Measurements from ENCODE around the gene GTF3C1.

Gene GTF3C1

DNA sequence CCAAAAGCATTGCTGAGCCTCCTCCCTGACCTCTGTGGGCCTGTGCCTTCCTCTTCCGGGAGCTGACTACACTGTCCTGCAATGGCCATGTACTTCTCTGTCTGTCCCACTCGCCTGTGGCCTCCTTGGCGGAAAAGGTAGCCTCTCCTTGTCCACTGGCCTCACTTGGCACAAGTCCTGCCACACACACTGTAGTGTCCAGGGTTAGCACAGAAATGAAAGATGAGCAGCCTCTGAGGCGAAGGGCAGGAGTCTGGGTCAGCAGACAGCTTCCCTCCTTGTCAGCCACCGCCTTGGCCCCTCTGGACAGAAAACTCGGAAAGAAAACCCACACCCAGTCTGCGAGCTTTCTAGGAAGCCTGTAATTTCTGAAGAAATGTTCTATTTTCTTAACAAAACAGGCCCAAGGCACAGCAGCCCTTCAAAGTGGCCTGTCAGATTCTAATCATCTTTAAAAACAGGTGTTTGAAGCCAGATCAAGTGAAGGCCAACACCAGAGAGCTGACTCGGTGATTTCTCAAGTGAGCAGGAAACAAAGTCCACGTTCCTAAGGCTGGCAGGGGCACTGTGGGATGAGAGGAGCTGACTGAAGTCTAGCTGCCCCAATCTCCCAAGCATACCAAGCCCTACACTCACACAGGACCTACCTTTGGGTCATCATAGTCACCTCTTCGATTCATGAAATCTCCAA is 67.2 kb downstream of the GTF3C1 start:
- H3K27ac ChIP-seq (ENCODE audit: low read depth, low read length): no peak overlapping the region
- peaks cover 16 to 95% (median 86%) of the 10 kb centered on the region in 5 donors for H3K36me3 ChIP-seq (ENCODE audit: control insufficient read depth in 5 of 5, insufficient read depth in 5 of 5, low read length in 5 of 5)
- H3K27me3 ChIP-seq (ENCODE audit: control insufficient read depth in 5 of 5, insufficient read depth in 4 of 5, low read length in 5 of 5): no peaks in the 10 kb centered on the region
- H3K9me3 ChIP-seq (ENCODE audit: control insufficient read depth in 5 of 5, low read length in 5 of 5): no peaks in the 10 kb centered on the region
- no peak overlapping the region for H3K4me3 ChIP-seq (ENCODE audit: low read depth in 1 of 5, low read length in 5 of 5)
- H3K4me1 ChIP-seq (ENCODE audit: control insufficient read depth in 5 of 5, insufficient read depth in 5 of 5, low read length in 5 of 5): peaks cover 0 to 12% (median 0%) of the 10 kb centered on the region in 5 donors
- H3K9ac ChIP-seq (ENCODE audit: low read length in 5 of 5): no peak overlapping the region

- Histone ChIP-seq H3K27me3 (ENCODE audit: control insufficient read depth in 5 of 5, insufficient read depth in 4 of 5, low read length in 5 of 5) (no peaks in the 10 kb centered on the region), H3K4me1 (ENCODE audit: control insufficient read depth in 5 of 5, insufficient read depth in 5 of 5, low read length in 5 of 5) (peaks cover 0 to 12% (median 0%) of the 10 kb centered on the region in 5 donors), H3K9ac (ENCODE audit: low read length in 5 of 5) (no peak overlapping the region), H3K4me3 (ENCODE audit: low read depth in 1 of 5, low read length in 5 of 5) (no peak overlapping the region), H3K36me3 (ENCODE audit: control insufficient read depth in 5 of 5, insufficient read depth in 5 of 5, low read length in 5 of 5) (peaks cover 19 to 95% (median 85%) of the 10 kb centered on the region in 5 donors), H3K27ac (ENCODE audit: low read depth, low read length) (no peak overlapping the region), H3K9me3 (ENCODE audit: control insufficient read depth in 5 of 5, low read length in 5 of 5) (no peaks in the 10 kb centered on the region)
These were observed 68.3 kb downstream of the GTF3C1 start for GRCh38 chr16:27481282-27481934.

GRCh38 chr16:27480761-27481160 is 69.0 kb downstream of the GTF3C1 start:
- H3K4me3 ChIP-seq (ENCODE audit: low read depth in 1 of 5, low read length in 5 of 5): no peak overlapping the region
- peaks cover 22 to 95% (median 85%) of the 10 kb centered on the region in 5 donors for H3K36me3 ChIP-seq (ENCODE audit: control insufficient read depth in 5 of 5, insufficient read depth in 5 of 5, low read length in 5 of 5)
- no peaks in the 10 kb centered on the region for H3K9me3 ChIP-seq (ENCODE audit: control insufficient read depth in 5 of 5, low read length in 5 of 5)
- H3K27ac ChIP-seq (ENCODE audit: low read depth, low read length): no peak overlapping the region
- H3K4me1 ChIP-seq (ENCODE audit: control insufficient read depth in 5 of 5, insufficient read depth in 5 of 5, low read length in 5 of 5): peaks cover 0 to 12% (median 0%) of the 10 kb centered on the region in 5 donors
- no peaks in the 10 kb centered on the region for H3K27me3 ChIP-seq (ENCODE audit: control insufficient read depth in 5 of 5, insufficient read depth in 4 of 5, low read length in 5 of 5)
- H3K9ac ChIP-seq (ENCODE audit: low read length in 5 of 5): no peak overlapping the region

DNA sequence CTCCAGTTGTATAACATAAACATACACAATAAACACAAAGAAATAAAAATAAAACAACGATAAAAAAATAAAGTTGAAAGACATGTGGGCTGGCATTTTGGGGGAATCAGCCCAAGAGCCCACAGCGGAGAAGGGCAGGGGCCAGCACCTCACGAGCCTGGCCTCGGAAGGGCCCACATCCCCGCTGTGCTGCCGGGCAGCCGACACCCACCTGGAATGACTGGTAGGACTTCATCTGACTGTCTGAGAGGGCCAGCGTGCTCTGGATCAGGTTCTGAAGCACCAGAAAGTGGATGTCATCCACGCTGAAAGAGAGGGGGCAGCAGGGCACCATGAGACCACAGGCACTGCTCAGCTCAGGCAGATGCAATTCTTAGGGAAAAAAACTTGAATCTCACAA is 73.5 kb downstream of the GTF3C1 start:
- no peak overlapping the region for H3K27ac ChIP-seq (ENCODE audit: low read depth, low read length)
- H3K4me3 ChIP-seq (ENCODE audit: low read depth in 1 of 5, low read length in 5 of 5): no peak overlapping the region
- no peaks in the 10 kb centered on the region for H3K27me3 ChIP-seq (ENCODE audit: control insufficient read depth in 5 of 5, insufficient read depth in 4 of 5, low read length in 5 of 5)
- no peaks in the 10 kb centered on the region for H3K9me3 ChIP-seq (ENCODE audit: control insufficient read depth in 5 of 5, low read length in 5 of 5)
- peaks cover 0 to under 1% (median 0%) of the 10 kb centered on the region in 5 donors for H3K4me1 ChIP-seq (ENCODE audit: control insufficient read depth in 5 of 5, insufficient read depth in 5 of 5, low read length in 5 of 5)
- H3K36me3 ChIP-seq (ENCODE audit: control insufficient read depth in 5 of 5, insufficient read depth in 5 of 5, low read length in 5 of 5): peaks cover 22 to 95% (median 83%) of the 10 kb centered on the region in 5 donors
- H3K9ac ChIP-seq (ENCODE audit: low read length in 5 of 5): no peak overlapping the region

- Histone ChIP-seq H3K9ac (ENCODE audit: low read length in 5 of 5) (no peak overlapping the region), H3K36me3 (ENCODE audit: control insufficient read depth in 5 of 5, insufficient read depth in 5 of 5, low read length in 5 of 5) (peaks cover 22 to 95% (median 83%) of the 10 kb centered on the region in 5 donors), H3K4me3 (ENCODE audit: low read depth in 1 of 5, low read length in 5 of 5) (no peak overlapping the region), H3K9me3 (ENCODE audit: control insufficient read depth in 5 of 5, low read length in 5 of 5) (no peaks in the 10 kb centered on the region), H3K4me1 (ENCODE audit: control insufficient read depth in 5 of 5, insufficient read depth in 5 of 5, low read length in 5 of 5) (peaks cover 0 to 8% (median 7%) of the 10 kb centered on the region in 5 donors), H3K27me3 (ENCODE audit: control insufficient read depth in 5 of 5, insufficient read depth in 4 of 5, low read length in 5 of 5) (no peaks in the 10 kb centered on the region), H3K27ac (ENCODE audit: low read depth, low read length) (no peak overlapping the region)
These were observed 74.2 kb downstream of the GTF3C1 start for GRCh38 chr16:27475561-27475960.

DNA sequence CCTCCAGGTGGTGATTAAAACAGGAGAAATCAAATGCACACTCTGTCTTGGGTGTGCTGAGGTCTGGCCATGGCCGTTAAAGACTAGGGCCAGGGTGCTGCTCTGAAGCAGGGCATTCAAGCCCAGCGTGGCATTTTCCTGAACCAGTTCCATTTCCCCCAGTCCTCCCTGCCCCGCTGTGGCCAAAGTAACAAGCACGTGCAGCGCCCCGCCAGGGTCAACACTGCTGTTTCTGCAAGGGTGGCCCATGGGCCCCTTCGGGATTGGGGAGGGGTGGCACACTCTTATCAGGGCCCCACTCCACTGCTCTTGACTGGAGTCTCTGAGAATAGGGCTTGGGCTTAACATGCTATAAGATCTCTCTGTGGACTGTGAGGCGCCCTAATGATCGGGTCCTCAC is 74.8 kb downstream of the GTF3C1 start:
- peaks cover 17 to 96% (median 84%) of the 10 kb centered on the region in 5 donors for H3K36me3 ChIP-seq (ENCODE audit: control insufficient read depth in 5 of 5, insufficient read depth in 5 of 5, low read length in 5 of 5)
- H3K9me3 ChIP-seq (ENCODE audit: control insufficient read depth in 5 of 5, low read length in 5 of 5): no peaks in the 10 kb centered on the region
- no peaks in the 10 kb centered on the region for H3K27me3 ChIP-seq (ENCODE audit: control insufficient read depth in 5 of 5, insufficient read depth in 4 of 5, low read length in 5 of 5)
- no peak overlapping the region for H3K4me3 ChIP-seq (ENCODE audit: low read depth in 1 of 5, low read length in 5 of 5)
- H3K27ac ChIP-seq (ENCODE audit: low read depth, low read length): no peak overlapping the region
- H3K9ac ChIP-seq (ENCODE audit: low read length in 5 of 5): no peak overlapping the region
- H3K4me1 ChIP-seq (ENCODE audit: control insufficient read depth in 5 of 5, insufficient read depth in 5 of 5, low read length in 5 of 5): peaks cover 0 to 13% (median 9%) of the 10 kb centered on the region in 5 donors

DNA sequence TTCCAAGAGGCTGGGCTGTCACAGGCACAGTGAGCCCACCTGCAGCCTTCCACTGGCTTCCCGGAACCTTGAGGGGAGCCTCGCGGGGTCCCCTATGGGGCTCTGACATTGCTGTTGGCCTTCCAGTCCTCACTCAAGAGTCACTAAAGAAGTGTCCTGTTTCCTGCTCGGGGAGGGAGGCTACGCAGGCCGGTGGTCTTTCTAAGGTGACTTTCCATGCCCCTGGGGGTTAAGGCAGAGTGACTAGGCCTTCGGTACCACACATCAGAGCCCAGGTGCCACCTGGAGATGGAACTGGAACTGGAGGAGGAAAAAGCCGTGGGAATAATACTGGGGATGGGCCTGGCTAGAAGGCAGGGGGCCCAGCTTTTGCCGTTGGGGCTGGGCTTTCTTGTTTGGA is 75.7 kb downstream of the GTF3C1 start:
- H3K27ac ChIP-seq (ENCODE audit: low read depth, low read length): no peak overlapping the region
- no peaks in the 10 kb centered on the region for H3K27me3 ChIP-seq (ENCODE audit: control insufficient read depth in 5 of 5, insufficient read depth in 4 of 5, low read length in 5 of 5)
- no peak overlapping the region for H3K9ac ChIP-seq (ENCODE audit: low read length in 5 of 5)
- no peak overlapping the region for H3K4me3 ChIP-seq (ENCODE audit: low read depth in 1 of 5, low read length in 5 of 5)
- H3K9me3 ChIP-seq (ENCODE audit: control insufficient read depth in 5 of 5, low read length in 5 of 5): no peaks in the 10 kb centered on the region
- peaks cover 0 to 13% (median 9%) of the 10 kb centered on the region in 5 donors for H3K4me1 ChIP-seq (ENCODE audit: control insufficient read depth in 5 of 5, insufficient read depth in 5 of 5, low read length in 5 of 5)
- H3K36me3 ChIP-seq (ENCODE audit: control insufficient read depth in 5 of 5, insufficient read depth in 5 of 5, low read length in 5 of 5): peaks cover 17 to 99% (median 93%) of the 10 kb centered on the region in 5 donors

- Histone ChIP-seq H3K27ac (ENCODE audit: low read depth, low read length) (no peak overlapping the region), H3K27me3 (ENCODE audit: control insufficient read depth in 5 of 5, insufficient read depth in 4 of 5, low read length in 5 of 5) (no peaks in the 10 kb centered on the region), H3K36me3 (ENCODE audit: control insufficient read depth in 5 of 5, insufficient read depth in 5 of 5, low read length in 5 of 5) (peaks cover 11 to 100% (median 95%) of the 10 kb centered on the region in 5 donors), H3K4me3 (ENCODE audit: low read depth in 1 of 5, low read length in 5 of 5) (no peak overlapping the region), H3K9me3 (ENCODE audit: control insufficient read depth in 5 of 5, low read length in 5 of 5) (no peaks in the 10 kb centered on the region), H3K4me1 (ENCODE audit: control insufficient read depth in 5 of 5, insufficient read depth in 5 of 5, low read length in 5 of 5) (peaks cover 0 to 13% (median 9%) of the 10 kb centered on the region in 5 donors), H3K9ac (ENCODE audit: low read length in 5 of 5) (no peak overlapping the region)
These were observed 76.4 kb downstream of the GTF3C1 start for GRCh38 chr16:27473101-27473900.

DNA sequence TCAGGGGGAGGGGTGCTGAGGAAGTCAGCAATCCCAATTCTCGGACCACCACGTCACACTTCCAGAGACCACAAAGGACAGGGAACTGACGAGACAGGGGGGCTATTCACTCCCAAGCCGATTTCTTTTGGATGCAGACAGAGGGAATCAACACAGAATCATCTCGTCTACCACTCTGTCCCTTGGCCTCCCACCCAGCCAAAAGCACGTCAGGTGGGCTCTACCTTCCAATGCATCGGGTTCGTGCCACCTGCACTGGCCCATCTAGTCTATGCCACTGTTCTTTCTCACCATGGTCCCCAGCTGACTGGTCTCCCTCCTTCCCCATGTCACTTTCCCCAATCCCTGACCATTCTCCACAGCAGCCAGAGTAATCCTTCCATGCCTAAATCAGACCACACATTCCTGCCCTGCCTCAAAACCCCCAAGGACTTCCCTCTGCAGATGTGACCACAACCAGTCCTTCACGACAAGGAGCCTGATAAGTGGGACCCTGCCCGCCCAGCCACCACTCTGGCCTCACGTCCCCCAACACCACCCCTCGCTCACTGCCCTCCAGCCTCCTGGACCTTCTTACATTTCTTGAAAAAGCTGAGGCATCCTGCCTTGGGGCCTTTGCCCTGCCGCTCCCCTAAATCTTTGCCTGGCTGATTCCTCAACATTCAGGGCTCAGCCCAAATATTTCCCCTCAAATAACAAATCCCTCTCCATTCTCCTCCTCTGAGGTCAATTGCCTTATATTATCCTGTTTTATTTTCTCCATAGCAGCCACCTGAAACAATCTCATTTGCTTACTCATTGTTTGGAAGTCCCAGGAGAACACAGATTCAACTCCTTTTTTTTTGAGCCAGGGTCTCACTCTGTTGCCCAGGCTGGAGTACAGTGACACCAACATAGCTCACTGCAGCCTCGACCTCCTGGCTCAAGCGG is 77.4 kb downstream of the GTF3C1 start:
- Histone ChIP-seq H3K4me1 (ENCODE audit: control insufficient read depth in 5 of 5, insufficient read depth in 5 of 5, low read length in 5 of 5) (peaks cover 0 to 13% (median 9%) of the 10 kb centered on the region in 5 donors), H3K27ac (ENCODE audit: low read depth, low read length) (no peak overlapping the region), H3K9ac (ENCODE audit: low read length in 5 of 5) (no peak overlapping the region), H3K4me3 (ENCODE audit: low read depth in 1 of 5, low read length in 5 of 5) (no peak overlapping the region), H3K27me3 (ENCODE audit: control insufficient read depth in 5 of 5, insufficient read depth in 4 of 5, low read length in 5 of 5) (no peaks in the 10 kb centered on the region), H3K36me3 (ENCODE audit: control insufficient read depth in 5 of 5, insufficient read depth in 5 of 5, low read length in 5 of 5) (peaks cover 12 to 100% (median 95%) of the 10 kb centered on the region in 5 donors), H3K9me3 (ENCODE audit: control insufficient read depth in 5 of 5, low read length in 5 of 5) (no peaks in the 10 kb centered on the region)

All from subcutaneous abdominal adipose tissue (tissue), 5 donors.